ENCODE measurements around the gene ZNF556.
"Not testable (repeated sequence)": the region's sequence is repeated elsewhere in the genome, so short reads cannot be mapped to it uniquely, and the experiment has no call there.

DNA sequence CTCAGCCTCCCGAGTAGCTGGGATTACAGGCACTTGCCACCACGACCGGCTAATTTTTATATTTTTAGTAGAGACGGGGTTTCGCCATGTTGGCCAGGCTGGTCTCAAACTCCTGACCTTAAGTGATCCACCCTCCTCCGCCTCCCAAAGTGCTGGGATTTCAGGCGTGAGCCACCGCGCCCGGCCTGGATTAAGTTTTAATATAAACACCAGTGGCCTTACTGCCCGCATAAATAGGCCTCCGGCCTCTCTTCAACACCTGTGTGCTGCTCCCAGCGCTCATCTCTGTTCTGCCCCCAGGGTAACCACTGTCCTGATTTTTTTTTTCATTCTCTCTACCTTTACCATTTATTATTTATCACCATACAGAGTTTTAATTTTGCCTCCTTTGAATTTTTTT lies 36.2 kb downstream of the ZNF556 start:
- TF ChIP-seq, protein P1, sequence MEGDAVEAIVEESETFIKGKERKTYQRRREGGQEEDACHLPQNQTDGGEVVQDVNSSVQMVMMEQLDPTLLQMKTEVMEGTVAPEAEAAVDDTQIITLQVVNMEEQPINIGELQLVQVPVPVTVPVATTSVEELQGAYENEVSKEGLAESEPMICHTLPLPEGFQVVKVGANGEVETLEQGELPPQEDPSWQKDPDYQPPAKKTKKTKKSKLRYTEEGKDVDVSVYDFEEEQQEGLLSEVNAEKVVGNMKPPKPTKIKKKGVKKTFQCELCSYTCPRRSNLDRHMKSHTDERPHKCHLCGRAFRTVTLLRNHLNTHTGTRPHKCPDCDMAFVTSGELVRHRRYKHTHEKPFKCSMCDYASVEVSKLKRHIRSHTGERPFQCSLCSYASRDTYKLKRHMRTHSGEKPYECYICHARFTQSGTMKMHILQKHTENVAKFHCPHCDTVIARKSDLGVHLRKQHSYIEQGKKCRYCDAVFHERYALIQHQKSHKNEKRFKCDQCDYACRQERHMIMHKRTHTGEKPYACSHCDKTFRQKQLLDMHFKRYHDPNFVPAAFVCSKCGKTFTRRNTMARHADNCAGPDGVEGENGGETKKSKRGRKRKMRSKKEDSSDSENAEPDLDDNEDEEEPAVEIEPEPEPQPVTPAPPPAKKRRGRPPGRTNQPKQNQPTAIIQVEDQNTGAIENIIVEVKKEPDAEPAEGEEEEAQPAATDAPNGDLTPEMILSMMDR (IDR thresholded peaks at IDR 0.05 in 8 of 11, conservative IDR thresholded peaks at IDR 0.05 in 3 of 11), result not testable (repeated sequence)
- TF ChIP-seq POLR2A, POLR2AphosphoS5 (IDR thresholded peaks at IDR 0.05): not testable (repeated sequence)

Measured in spleen (tissue), 7 donors.